Fibroblast of mammary gland (primary cell): Measurements from ENCODE around the gene CRISP1.

Experiments
- DNase-seq: peaks from one replicate; pipeline ENCODE4 v3.0.0-alpha.2; 2010; ENCODE audit warnings: low read depth
- H3K4me3 ChIP-seq: 2 replicates; pipeline ENCODE4 v1.5.1; 2011; ENCODE audit warnings: low read depth, mild to moderate bottlenecking, low read length, moderate library complexity; ENCODE audit not compliant: control insufficient read depth
- CTCF ChIP-seq: conservative IDR thresholded peaks from 2 replicates; pipeline ENCODE4 v1.5.1; 2011; ENCODE audit warnings: low read depth, low read length, inconsistent platforms; ENCODE audit not compliant: control insufficient read depth, insufficient read depth

Gene CRISP1

GRCh38 chr6:49847673-49848072, 18.7 kb downstream of the CRISP1 start:
- TF ChIP-seq CTCF: no peak
- DNase-seq: no peak
- H3K4me3 ChIP-seq: no peak overlapping the region

GRCh38 chr6:49847014-49847413, 19.3 kb downstream of the CRISP1 start:
- no peak for DNase-seq
- H3K4me3 ChIP-seq: no peak overlapping the region
- no peak for TF ChIP-seq CTCF

- no peak overlapping the region for H3K4me3 ChIP-seq
- TF ChIP-seq CTCF: no peak
- no peak for DNase-seq
Observed at GRCh38 chr6:49841424-49841823, 24.9 kb downstream of the CRISP1 start.

- no peak overlapping the region for H3K4me3 ChIP-seq
- no peak for TF ChIP-seq CTCF
- DNase-seq: no peak
Observed at GRCh38 chr6:49839957-49840356, 26.4 kb downstream of the CRISP1 start.

GRCh38 chr6:49839162-49839561, 27.2 kb downstream of the CRISP1 start:
- TF ChIP-seq CTCF: no peak
- H3K4me3 ChIP-seq: no peak overlapping the region

GRCh38 chr6:49835140-49835539, 31.2 kb downstream of the CRISP1 start:
- no peak overlapping the region for H3K4me3 ChIP-seq
- TF ChIP-seq CTCF: no peak
- DNase-seq: no peak

More at GRCh38 chr6:49839162-49839561, 27.2 kb downstream of the CRISP1 start:
- DNase-seq: no peak

GRCh38 chr6:49833386-49833785, 32.9 kb downstream of the CRISP1 start:
- no peak for TF ChIP-seq CTCF
- DNase-seq: no peak
- no peak overlapping the region for H3K4me3 ChIP-seq
